HepG2 (cell line): ENCODE results near the gene AP4S1. TPM values are rescaled to one million over a fixed set of nuclear protein-coding genes. Genes with fewer than 3 reads are reported as not detected.
A peak's percentile ranks its signal among the peaks of the same experiment; 100 is the strongest.

ENCODE experiments used
- ATAC-seq: fragments of 200-7000 bp; cut with Tn5 transposase; 3 replicates; pipeline ENCODE4 v1.9.1; 2020; ENCODE audit warnings: mild to moderate bottlenecking, moderate library complexity
- BruUV-seq: library from RNA; stranded (reverse); fragments of 400-500 nt; replicated peaks from 2 replicates; lab custom pipeline; 2021; lab: Mats Ljungman, UMichigan
- CTCF ChIA-PET: fragments of 300-600 bp; formaldehyde crosslinking; extraction: SDS; loops from one replicate; lab custom pipeline; 2021; ENCODE audit warnings: low total read pairs, inconsistent platforms, low intra/inter-chr PET ratio; lab: Yijun Ruan, JAX
- POLR2A ChIA-PET: fragments of 350-600 bp; sonication (Branson Sonifier 250); formaldehyde crosslinking; loops from one replicate; lab custom pipeline; 2020; ENCODE audit warnings: antibody characterized with exemption, inconsistent platforms; lab: Yijun Ruan, JAX
- DNase-seq: peaks from one replicate; pipeline ENCODE4 v3.0.0-alpha.2; 2015; ENCODE audit warnings: low spot score
- FAIRE-seq: peaks from 3 replicates; lab custom pipeline; 2011; peaks lifted over from hg19 to GRCh38; lab: Jason Lieb, UNC
- H2AFZ ChIP-seq: one replicate; pipeline ENCODE4 v1.6.1; 2011; ENCODE audit warnings: low read length, inconsistent platforms
- H3K27ac ChIP-seq: fragments of 300-600 bp; 3 replicates; pipeline ENCODE4 v1.8.0; 2011; ENCODE audit warnings: mixed run types, mild to moderate bottlenecking, mixed read lengths, low read length, inconsistent platforms; ENCODE audit not compliant: insufficient read depth; ENCODE audit errors: extremely low read length
- H3K27me3 ChIP-seq, 2 experiments: fragments of 200-600 bp in 1 of 2; 2 replicates in 1 of 2; 3 replicates in 1 of 2; pipeline versions ENCODE4 v1.6.0 to v1.8.0; 2011; ENCODE audit warnings: low read length in 2 of 2, mild to moderate bottlenecking in 2 of 2, moderate library complexity in 2 of 2, inconsistent platforms in 1 of 2; ENCODE audit not compliant: insufficient read depth in 2 of 2, control insufficient read depth in 1 of 2
- H3K36me3 ChIP-seq, 2 experiments: fragments of 200-600 bp in 1 of 2; replicated peaks in 1 of 2; 2 replicates in 1 of 2; 3 replicates in 1 of 2; pipeline versions ENCODE4 v1.5.1 to v1.8.0; 2011; ENCODE audit warnings: low read length in 2 of 2, inconsistent platforms in 1 of 2; ENCODE audit not compliant: insufficient read depth in 2 of 2, control insufficient read depth in 1 of 2
- H3K4me1 ChIP-seq: 2 replicates; pipeline ENCODE4 v1.5.1; 2012; ENCODE audit warnings: low read length, inconsistent platforms; ENCODE audit not compliant: insufficient read depth
- H3K4me2 ChIP-seq: 2 replicates; pipeline ENCODE4 v1.6.0; 2011; ENCODE audit warnings: low read depth, low read length, inconsistent platforms
- H3K4me3 ChIP-seq, 3 experiments: fragments of 200-600 bp in 1 of 3; sonication (generic), shearing (Covaris generic) in 1 of 3; replicated peaks in 1 of 3; 2 replicates each; pipeline ENCODE4 v1.5.1; 2011 to 2016; ENCODE audit warnings: low read length in 3 of 3, inconsistent platforms in 2 of 3, low read depth in 2 of 3, mild to moderate bottlenecking in 2 of 3, control low read depth in 1 of 3, mixed read lengths in 1 of 3; ENCODE audit not compliant: insufficient read depth in 1 of 3
- H3K79me2 ChIP-seq: one replicate; pipeline ENCODE4 v1.6.1; 2011; ENCODE audit warnings: low read length, inconsistent platforms; ENCODE audit not compliant: insufficient read depth
- H3K9ac ChIP-seq: 2 replicates; pipeline ENCODE4 v1.6.0; 2011; ENCODE audit warnings: mild to moderate bottlenecking, low read depth, low read length, inconsistent platforms; ENCODE audit not compliant: insufficient read depth
- H3K9me3 ChIP-seq: 2 replicates; pipeline ENCODE4 v1.5.1; 2012; ENCODE audit warnings: mild to moderate bottlenecking, low read length
- H4K20me1 ChIP-seq: 2 replicates; pipeline ENCODE4 v1.6.0; 2011; ENCODE audit warnings: inconsistent platforms, mild to moderate bottlenecking, low read length, moderate library complexity; ENCODE audit not compliant: insufficient read depth
- ARID2 ChIP-seq: sonication (generic); formaldehyde crosslinking; IDR thresholded peaks from 2 replicates; pipeline ENCODE4 v1.8.1; 2022; ENCODE audit warnings: mild to moderate bottlenecking, missing genetic modification reagents, borderline replicate concordance
- FOXP4 ChIP-seq: sonication (generic); formaldehyde crosslinking; IDR thresholded peaks from 2 replicates; pipeline ENCODE4 v1.4.0; 2020; ENCODE audit warnings: missing genetic modification reagents
- GLMP ChIP-seq: sonication (generic); formaldehyde crosslinking; IDR thresholded peaks from 2 replicates; pipeline ENCODE4 v1.9.0; 2021; ENCODE audit warnings: missing genetic modification reagents, mild to moderate bottlenecking, borderline replicate concordance
- IKZF4 ChIP-seq: sonication (generic); formaldehyde crosslinking; IDR thresholded peaks from 2 replicates; pipeline ENCODE4 v1.5.1; 2020; ENCODE audit warnings: borderline replicate concordance, mild to moderate bottlenecking, low read depth, missing genetic modification reagents; ENCODE audit errors: not compliant biosample characterization
- NR2F6 ChIP-seq, 2 experiments: IDR thresholded peaks; 2 replicates each; pipeline ENCODE4 v1.6.1; 2016; ENCODE audit warnings: antibody characterized with exemption in 1 of 2, mild to moderate bottlenecking in 1 of 2
- RFXAP ChIP-seq: sonication (generic); formaldehyde crosslinking; IDR thresholded peaks from 2 replicates; pipeline ENCODE4 v1.4.0; 2020; ENCODE audit warnings: missing genetic modification reagents, borderline replicate concordance
- SETDB1 ChIP-seq: sonication (generic); formaldehyde crosslinking; IDR thresholded peaks from 2 replicates; pipeline ENCODE4 v1.5.1; 2020; ENCODE audit warnings: missing genetic modification reagents, mild to moderate bottlenecking, borderline replicate concordance
- ZNF33B ChIP-seq: sonication (generic); formaldehyde crosslinking; IDR thresholded peaks from 2 replicates; pipeline ENCODE4 v1.5.1; 2020; ENCODE audit warnings: mild to moderate bottlenecking, missing genetic modification reagents
- ZNF703 ChIP-seq: sonication (generic); formaldehyde crosslinking; IDR thresholded peaks from 2 replicates; pipeline ENCODE4 v1.5.1; 2020; ENCODE audit warnings: missing genetic modification reagents, mild to moderate bottlenecking, moderate library complexity, borderline replicate concordance
- WGBS: methylation state at CpG from one replicate; pipeline ENCODE4 v1.1.6; 2017; ENCODE audit warnings: low lambda C conversion rate; 5-methylcytosine and 5-hydroxymethylcytosine counted together
- in situ Hi-C: cut with HindIII; loops from 2 replicates; pipeline ENCODE4 v1.10.0; 2017; ENCODE audit warnings: low pct_unique_long_range_greater_than_20kb; ENCODE audit not compliant: extremely low pct_ligation_motif_present
- intact Hi-C: fragments of 100-400 bp; cut with micrococcal nuclease; formaldehyde crosslinking; loops from one replicate; pipeline ENCODE4 v1.10.0; 2022; ENCODE audit not compliant: unreplicated experiment
- polyA plus RNA-seq, 8 experiments: library from polyadenylated mRNA; depleted of rRNA in 3 of 8; stranded (reverse) in 7 of 8; unstranded in 1 of 8; fragments of >200 nt; fragmentation: Illumina TruSeq in 4 of 8; extraction: Trizol in 4 of 8; gene quantifications; 2 replicates each; pipeline versions ENCODE4 v1.2.1 to v1.2.3, GENCODE V29; 2011 to 2016; ENCODE audit warnings: low read depth in 4 of 8, missing spikeins in 1 of 8, mixed read lengths in 1 of 8; ENCODE audit not compliant: insufficient read depth in 1 of 8
- total RNA-seq, 5 experiments: library from RNA; depleted of rRNA; stranded (reverse); fragments of >200 nt; fragmentation: Illumina TruSeq; extraction: Trizol; gene quantifications; 2 replicates each; pipeline ENCODE4 v1.2.3, GENCODE V29; 2016; ENCODE audit warnings: low read depth in 1 of 5

The AP4S1 gene
- total and polyA plus RNA-seq, 2 of the 13 experiments (the other 11 are each of a cell fraction or from before 2014, with no cell fraction given) = 3.9 to 21.1 TPM

GRCh38 chr14:31057035-31057434 is 31.6 kb downstream of the AP4S1 start (continued):
- TF ChIP-seq NR2F6 (IDR thresholded peaks at IDR 0.05) (no peak), NR2F6 (CRISPR knock-in tag; IDR thresholded peaks at IDR 0.05) (no peak), FOXP4 (CRISPR knock-in tag) (no peak), ARID2 (CRISPR knock-in tag) (no peak), GLMP (no peak)

GRCh38 chr14:31057701-31058364 is 32.4 kb downstream of the AP4S1 start:
- no peak overlapping the region for H3K9ac ChIP-seq
- no peaks in the 10 kb centered on the region for H3K79me2 ChIP-seq
- no peak for DNase-seq
- TF ChIP-seq IKZF4 (CRISPR knock-in tag) = peak; percentile 53
- no peak for TF ChIP-seq ZNF703 (CRISPR knock-in tag)
- 0 out of 2 replicates have a peak, but pooled peaks have one; percentile 9 for TF ChIP-seq FOXP4 (CRISPR knock-in tag)
- TF ChIP-seq SETDB1 (CRISPR knock-in tag) = 0 out of 2 replicates have a peak, but pooled peaks have one; percentile 31
- no peak for TF ChIP-seq ZNF33B (CRISPR knock-in tag)
- TF ChIP-seq RFXAP (CRISPR knock-in tag) = 0 out of 2 replicates have a peak, but pooled peaks have one; percentile 23
- no peak overlapping the region for H3K27ac ChIP-seq
- intact Hi-C loops = no loop called here
- H4K20me1 ChIP-seq = no peaks in the 10 kb centered on the region
- no peak for FAIRE-seq
- ChIA-PET POLR2A (interaction anchor here (3.9 kb wide), 1 partner anchor 32 kb away, joined by 28 read pairs; the partner anchor contains the start of genes AP4S1 and STRN3), CTCF (no interaction called here)
- H3K27me3 ChIP-seq = no peaks in the 10 kb centered on the region
- no peaks in the 10 kb centered on the region for H3K36me3 ChIP-seq
- H3K4me3 ChIP-seq = no peak overlapping the region
- in situ Hi-C loops = no loop called here
- BruUV-seq = no TSS peak
- 94% methylated on average over 12 of the region's 12 CpGs for WGBS
- ATAC-seq = no peak
- no peak overlapping the region for H2AFZ ChIP-seq
- H3K9me3 ChIP-seq = no peaks in the 10 kb centered on the region
- peaks cover 17% of the 10 kb centered on the region for H3K4me1 ChIP-seq
- no peak overlapping the region for H3K4me2 ChIP-seq
